ENCODE data around the gene MRGPRX4.

- TF ChIP-seq POLR2A (IDR thresholded peaks at IDR 0.05; ENCODE audit: low read length) (no peak), GATA1 (IDR thresholded peaks at IDR 0.05; ENCODE audit: low read depth, low read length) (no peak)
Measured at GRCh38 chr11:18209058-18209457, 36.4 kb downstream of the MRGPRX4 start.
